NCI-H345 treated with DMSO at 0.1 percent for 48 hours (cell line): ENCODE data around the gene CAPN15.

Source experiments
- DNase-seq: peaks from one replicate; lab custom pipeline; 2025; ENCODE audit not compliant: unreplicated experiment; lab: John Stamatoyannopoulos, UW

The CAPN15 gene

DNA sequence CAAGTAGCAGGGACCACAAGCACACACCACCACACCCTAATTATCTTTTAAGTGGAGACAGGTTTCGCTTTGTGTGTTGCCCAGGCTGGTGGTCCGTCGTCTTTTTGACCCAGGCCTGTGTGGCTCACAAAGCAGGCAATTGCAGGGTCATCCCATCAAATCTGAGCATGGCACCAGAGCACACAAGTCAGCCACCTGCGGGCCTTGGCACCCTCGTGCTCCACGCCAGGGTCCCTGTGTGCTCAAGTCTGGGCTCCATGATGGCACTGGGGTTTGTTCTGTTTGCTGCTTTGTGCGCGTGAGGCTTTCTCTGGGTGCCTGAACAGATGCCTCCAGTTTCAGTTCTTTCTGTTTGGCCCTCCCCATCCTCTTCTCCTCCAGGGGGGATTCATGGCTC lies 2.4 kb upstream of the CAPN15 start:
- DNase-seq, result no peak

DNA sequence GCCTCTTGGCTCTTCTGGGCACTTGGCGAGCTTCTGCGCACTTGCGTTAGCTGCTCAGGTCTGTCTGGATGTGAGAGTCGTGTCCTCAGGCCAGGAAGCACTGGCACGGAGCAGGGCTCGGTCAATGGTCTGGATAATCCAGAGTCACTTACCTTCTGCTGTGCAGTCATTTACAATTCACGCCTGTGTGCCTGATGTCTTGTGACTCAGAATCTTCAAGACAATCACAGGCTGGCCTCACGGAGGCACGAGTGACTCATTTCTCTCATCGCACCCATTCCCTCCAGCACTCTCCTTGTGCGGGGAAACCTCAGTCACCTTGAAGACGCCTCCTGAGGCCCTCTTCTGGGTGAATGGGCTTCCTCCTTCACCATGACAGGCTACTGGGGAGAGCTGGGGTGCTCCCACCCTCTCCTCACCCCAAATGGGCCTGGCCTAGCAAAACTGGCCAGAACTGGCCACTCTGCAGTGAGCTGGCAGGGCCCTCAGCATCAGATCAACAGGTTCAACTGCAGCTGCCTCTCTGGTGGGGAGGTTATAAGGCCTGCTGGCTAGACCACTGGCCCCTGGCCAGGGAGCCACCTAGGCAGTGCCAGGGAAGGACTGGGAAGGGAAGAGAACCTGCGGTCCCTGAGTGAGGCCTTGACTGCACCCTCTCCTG lies 1.9 kb upstream of the CAPN15 start:
- no peak for DNase-seq

DNA sequence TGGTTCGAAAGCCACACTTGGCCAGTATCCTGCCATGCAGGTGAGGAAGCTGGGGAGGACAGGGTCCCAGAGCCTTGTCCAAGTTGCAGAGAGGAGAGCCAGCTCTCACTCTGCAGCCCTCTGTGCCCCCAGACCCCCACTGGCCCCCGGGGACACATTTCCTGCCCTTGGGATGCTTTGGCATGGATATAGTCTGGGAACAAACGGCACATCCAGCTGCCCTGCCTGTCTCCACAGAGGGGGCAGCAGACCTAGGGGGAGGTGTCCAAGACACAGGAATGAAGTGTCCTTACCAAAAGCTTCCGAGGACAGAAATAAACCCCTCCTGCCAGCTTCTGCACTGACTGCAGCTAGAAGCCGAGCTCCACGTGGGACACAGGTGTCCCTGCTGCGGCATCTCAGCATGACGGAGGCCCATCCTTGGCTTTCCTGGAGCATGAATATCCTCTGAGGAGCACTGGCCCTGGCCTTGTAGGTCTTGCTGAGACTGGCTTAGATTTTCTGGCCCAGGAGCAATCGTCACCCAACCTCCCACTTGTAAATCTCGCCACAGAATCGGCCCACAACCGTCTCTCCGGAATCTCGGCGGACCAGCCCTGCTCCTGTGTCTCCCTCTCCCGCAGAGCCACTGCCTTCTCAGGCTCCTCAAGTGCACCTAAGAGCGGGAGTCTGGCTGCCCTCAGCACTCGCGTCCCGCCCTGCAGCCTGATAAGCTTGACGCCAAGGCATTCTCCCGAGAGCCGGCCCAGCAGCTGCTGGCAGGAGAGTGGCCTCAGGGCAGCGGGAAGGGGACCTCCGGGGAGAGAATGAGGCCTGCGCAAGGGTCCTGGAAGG lies 1.1 kb upstream of the CAPN15 start:
- no peak for DNase-seq

DNA sequence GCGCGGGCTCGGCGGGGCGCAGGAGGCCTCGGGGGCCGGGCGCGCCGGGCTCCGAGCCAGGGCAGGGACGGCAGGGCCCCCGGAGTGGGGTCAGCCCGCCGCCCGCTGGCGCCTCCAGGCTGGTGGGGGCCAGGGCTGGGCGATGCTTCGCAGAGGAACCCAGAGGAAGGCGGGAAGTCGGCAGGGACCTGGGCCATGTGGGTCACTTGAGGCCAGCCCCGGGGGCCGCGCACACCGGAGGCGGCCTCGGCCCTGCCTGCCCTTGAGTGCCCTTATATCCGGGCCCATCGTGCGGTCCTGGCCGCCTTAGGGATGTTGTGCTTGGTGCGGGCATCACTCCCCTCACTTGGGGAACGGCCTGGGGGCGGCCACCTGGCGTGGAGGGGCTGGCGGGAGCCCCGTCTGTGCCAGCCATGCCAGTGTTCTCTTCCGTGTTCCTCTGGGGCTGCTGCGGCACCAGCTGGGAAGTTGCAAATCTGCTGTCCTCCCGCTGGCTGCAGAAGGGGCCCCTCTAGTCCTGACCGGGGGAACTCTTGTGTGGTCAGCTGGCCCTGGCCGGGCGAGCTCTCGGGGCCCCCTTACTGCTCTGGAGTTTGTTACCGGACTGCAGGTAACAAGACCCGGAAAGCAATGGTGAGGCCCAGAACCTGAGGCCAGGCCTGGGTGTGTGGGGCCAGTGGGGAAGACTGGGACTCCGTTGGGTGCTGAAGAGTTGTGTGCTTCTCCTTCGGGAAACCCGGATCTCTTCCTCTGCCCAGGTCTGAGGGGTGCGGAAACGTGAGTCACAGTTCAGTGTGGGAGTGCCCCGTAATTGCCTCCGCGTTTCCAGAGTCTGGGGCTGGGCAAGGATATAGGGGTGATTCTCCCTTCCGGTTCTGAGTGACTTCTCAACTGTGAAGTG lies 849 bp downstream of the CAPN15 start:
- DNase-seq, result no peak

DNA sequence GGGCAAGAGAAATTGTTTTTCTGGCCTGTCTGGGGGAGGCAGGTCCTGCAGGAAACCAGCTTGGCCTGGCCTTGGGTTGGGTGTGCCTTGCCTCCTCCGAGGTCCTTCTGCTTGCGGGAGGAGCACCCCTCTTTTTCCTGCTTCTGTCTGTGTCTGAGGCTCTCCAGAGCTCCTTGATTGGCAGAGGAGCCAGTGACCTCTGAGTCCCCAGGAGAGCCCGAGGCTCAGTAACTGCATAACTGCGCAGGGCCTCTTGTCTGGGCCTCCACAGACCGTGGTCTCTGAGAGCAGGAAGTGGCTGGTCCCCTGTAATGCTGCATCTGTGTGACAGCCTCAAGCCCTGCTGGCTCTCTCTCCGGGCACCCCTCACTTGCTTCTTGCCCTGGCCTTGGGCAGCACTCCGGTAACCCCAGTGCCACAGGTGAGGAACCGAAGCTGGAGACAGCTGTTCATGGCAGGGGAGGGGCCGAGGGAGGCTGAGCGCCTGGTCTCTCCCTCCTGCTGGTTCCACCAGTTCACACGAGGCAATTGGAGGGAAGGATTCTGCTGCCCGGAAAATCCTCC lies 1.6 kb downstream of the CAPN15 start:
- no peak for DNase-seq

DNA sequence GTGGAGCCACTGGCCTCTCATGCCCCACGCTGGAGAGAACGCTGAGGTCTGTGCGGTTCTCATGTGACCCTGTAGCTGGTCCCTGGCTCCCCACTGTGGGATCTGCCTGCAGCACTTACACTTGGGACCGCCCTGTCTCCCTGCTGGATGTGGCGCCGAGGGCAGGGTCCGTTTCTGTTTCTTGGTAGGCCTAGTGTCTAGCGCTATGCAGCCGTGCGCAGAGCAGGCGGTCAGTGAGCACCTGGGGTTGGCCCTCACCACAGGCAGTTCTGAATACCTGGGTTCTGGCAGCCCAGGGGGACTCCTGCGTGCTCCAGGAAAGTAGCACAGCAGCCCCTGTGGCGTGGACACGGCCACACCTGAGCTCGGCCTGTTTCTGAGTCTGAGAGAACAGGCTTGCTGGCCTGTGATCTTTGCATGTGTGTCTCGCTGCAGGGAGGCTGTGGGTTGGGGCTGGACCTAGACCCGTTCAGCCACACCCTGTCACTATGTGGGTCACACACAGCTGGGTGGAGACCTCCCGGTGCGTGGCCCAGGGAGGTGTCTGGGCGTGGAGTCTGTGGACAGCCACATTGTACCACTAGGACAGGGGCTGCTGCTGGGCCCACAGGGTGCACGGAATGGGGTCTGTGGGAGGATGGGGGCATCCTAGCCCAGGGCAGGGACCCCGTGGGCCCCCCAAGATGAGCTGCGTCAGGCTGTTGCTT lies 2.8 kb downstream of the CAPN15 start:
- DNase-seq, result no peak

DNA sequence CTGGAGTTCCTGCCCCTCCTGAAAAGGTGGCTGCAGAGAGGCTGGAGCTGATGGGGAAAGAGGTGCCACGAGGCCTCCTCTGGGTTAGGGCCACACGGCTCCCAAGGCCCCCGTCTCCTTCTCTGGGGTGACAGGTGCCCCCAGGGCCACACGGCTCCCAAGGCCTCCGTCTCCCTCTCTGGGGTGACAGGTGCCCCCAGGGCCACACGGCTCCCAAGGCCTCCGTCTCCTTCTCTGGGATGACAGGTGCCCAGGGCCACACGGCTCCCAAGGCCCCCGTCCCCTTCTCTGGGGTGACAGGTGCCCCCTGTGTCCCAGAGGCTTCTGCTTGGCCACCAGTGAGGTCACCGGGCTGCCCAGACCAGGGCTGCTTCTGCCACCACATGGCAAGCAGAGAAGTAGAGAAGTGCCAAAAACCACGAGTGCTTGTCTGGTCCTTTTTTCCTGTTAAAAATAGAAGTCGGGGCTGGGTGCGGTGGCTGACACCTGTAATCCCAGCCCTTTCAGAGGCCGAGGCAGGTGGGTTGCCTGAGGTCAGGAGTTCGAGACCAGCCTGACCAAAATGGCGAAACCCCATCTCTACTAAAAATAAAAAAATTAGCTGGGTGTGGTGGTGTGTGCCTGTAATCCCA lies 4.1 kb downstream of the CAPN15 start:
- no peak for DNase-seq

DNA sequence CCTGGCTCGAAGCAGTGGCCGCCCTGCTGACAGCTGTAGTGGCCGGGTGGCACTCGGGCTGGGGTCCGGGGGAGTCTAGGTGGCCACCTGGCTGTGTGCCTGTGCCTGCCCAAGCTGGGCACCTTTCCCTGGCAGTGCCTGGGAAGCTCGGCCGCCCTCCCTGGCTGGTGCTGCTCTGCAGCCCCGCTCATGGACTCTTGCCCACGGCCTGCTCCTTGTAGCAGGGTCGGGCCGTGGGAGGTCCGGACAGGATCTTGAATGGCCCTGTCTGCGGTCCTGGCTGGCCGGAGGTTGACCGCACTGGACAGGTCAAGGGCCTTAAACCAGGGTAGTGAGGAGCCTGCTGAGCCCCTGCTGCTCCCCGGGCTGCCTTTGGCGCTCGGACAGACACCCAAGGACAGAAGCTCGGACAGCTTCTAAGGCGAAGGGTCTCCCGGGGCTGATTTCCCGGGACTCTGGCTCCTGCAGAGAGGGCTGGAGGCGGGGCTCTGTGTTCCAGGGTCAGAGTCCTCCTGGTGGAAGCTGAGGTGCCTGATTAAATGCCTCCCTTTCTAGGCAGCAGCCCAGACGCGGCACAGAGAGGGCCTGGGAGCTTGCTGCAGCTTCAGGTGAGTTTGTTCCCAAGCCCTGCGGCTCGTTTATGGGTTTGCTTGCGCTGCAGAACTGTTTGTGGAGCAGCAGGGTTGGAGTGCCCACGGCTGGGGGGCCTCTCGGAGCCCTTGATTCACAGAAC lies 6.0 kb downstream of the CAPN15 start:
- no peak for DNase-seq

DNA sequence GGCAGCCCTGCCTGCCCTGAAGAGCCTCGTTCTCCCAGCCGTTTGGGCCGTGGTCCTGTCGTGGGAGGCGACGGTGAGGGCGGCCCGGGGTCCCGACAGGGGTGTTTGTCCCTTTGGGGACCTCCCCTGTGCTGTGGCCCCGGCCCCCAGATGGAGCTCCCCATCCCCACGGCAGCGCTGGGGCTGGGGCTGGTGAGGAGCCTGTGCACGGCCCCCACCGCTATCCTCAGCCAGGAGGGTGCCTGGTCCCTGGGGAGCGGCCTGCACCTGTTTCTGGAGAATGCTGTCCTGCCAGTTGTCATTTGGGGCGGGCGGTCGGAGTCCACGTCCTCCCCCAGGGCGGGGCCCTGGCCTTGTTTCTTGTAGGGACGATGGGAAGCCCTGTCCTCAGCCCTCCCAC lies 6.6 kb downstream of the CAPN15 start:
- DNase-seq, result no peak

DNA sequence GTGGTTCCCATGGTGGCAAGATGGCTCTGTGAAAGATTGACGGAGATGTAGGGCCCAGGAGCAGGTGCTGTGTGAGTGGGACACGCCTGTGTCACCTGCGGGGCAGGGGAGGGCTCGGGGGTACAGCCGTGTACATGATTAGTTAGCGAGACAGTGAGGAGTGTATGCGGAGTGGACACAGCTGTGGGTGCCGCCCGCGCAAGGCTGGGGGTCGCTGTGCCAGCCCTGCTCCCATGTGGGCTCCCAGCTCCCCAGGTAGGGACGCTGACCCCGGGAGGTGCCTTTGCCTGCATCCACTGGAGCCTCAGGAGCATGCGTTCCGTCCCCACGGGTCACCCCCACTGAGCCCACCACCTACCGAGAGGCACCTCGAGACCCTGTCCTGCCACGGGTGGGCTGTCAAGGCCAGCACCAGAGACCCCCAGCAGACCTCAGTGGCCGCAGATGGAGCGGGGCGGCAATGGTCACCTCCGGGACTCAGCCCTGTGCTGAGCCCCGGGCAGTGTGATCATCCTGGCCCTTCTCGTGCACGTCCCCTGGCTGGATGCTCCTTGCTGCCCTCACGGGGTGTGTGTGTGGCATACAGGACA lies 7.4 kb downstream of the CAPN15 start:
- no peak for DNase-seq

DNA sequence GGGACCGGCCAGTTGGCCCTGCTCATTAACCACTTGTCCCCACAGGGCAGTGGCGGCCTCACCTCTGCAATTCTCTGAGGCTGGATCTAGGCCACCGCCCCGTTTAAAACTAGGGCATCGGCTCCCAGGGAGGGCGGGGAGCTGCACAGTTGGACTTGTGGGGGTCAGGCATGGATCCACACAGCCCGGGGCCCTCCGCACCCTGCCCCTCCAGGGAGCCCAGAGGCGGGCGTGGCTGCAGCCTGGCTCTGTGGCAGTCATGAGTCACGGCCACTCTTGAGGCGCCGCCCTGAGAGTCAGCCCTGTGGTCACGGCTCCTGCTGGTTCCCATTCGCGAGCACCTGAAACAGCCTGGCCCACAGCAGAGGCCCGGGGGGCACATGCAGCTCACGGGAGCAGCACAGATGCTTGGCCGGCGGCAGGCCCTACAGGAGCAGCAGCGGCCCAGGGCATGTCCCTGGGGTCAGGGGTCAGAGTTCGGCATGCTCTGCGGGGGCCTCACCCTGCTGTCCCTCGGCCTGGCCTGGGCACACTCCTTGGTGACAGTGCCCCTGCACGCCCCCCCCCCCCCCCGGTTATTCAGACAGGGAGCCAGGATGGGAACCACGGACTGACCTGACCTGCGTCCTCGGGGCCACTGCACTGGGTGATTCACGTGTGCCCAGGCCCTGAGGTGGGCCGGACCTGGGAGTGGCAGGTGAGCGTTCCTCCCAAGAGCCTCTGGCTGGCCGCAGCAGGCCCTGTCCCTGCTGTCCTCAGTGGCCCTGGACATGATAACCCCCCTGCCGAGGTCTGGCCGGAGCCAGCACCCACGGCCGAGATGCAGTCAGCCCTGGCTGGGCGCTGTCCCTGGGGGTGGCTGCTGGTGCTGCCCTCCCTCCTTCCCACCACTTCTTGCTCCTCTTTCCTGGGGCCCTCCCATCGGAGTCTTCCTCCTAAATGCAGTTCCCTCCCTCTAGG lies 8.2 kb downstream of the CAPN15 start:
- DNase-seq, result no peak

DNA sequence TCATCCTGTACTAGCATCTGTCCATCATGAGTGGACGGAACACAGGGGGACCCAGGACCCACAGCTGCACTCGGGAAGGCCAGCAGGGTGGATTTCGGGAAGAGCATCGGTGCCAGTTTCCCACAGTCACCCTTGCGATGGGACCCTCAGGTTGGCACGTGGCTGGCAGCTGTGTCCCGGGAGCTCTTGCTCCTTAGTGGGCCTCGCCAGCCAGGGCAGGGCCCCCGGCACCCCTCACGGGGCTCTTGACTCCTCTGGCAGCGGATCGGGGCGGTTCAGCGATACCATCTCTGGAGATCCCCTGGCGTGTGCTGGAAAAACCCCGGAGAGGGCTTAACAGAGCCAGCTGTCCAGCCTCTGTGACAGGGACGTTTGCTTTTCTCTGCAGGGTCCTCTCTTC lies 9.2 kb downstream of the CAPN15 start:
- DNase-seq, result no peak

DNA sequence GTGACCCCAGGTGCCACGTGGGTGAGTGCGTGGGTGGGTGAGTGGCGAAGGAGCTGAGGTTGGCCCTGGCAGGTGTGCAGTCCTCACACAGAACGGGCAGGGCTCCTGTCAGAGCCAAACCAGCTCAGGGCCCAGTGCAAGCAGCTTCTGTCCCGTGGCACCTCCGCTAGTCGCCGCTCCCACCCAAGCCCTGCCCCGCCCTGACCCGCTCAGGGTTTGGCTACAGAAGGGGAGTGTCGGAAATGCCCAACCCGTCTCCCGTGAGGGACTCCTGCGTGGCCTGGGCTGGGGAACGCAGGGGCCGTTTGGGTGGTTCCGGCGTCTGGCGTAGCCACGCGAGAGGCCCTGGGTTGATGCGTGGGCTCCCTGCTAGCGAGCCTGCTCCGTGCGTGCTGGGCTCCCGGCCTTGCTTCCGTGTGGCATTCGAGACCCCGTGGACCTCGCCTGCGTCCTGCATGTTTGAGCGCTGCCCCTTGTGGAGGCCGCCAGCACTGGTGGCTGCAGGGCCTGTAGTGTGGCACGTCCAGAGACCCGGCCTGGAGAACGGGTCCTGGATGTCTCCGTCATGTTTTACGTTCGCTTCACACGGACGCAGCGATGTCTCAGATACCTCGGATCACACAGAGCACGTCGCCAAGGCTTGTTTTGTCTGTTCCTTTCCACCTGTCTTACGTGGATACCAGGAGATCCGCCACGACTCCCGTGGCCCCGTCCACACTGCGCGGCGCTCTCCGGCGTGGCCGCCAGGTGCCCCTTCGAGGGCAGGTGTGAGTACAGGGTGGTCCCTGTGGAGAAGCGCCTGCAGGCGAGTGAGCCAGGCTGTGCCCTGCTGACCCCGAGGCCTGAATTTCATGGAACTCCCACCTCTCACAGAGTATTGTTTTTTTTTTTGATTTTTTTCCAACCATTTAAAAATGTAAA lies 10.2 kb downstream of the CAPN15 start:
- no peak for DNase-seq

DNA sequence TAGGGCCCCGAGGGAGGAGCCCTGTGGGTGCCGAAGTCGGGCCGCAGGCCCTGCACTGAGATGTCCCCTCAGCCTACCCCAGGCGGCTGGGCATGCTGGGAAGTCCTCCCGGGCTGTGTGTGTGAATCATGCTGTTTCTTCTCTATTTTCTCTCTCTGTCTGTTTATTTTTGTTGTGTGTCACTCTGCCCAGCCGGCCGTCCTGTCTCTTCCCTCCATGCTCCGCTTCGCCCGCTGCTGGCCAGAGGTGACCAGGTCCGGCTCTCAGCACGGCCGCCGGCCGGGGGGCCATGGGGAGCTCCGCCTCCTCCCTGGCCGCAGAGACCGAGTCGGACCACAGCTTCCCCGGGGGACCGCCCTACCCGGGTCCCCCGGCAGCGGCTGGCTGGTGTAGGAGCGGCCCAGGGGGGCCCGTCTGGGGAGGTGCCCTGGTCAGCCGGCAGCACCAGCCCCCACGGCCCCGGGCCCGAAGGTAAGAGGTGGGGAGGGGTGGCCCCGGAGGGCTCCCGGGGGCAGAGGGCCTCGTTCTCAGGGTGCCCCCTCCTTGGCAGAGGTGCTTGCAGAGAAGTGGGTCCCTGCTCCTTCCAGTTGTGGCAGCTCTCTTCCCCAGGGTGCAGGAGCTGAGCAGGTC lies 12.5 kb downstream of the CAPN15 start:
- no peak for DNase-seq

DNA sequence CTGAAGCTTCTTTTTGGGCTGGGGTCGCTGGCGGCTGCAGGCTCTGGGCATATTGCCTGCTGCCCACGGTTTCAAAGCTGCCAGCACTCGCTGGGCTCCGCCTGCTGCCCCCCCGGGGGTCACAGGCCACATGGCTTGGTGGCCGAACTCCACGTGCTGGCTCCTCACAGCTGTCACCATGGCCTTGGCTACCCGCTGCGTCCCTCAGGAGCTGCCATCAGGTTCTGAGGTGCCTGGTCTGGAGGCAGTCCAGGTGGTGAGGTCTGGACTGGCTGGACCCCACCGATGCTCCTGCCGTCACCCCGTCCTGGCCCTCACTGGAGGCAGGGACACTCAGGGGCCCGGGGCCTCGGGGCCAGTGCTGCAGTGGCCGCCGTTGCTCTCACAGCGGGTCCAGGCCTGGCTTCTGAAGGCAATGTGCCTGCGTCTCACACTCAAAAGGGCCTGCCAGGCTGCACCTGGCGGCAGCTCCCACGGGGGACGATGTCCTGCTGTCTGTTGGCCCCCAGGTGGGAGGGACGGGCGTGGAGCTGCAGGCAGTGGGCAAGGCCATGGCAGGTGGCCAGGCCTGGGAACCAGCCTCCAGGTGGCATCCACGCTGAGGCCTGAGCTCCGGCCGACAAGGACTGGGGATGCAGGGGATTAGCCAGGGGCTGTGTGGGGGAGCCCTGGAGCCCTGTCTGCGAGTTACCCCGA lies 13.3 kb downstream of the CAPN15 start:
- DNase-seq, result no peak
